Activated CD4-positive, CD25-positive, alpha-beta regulatory T cell treated with anti-CD3 and anti-CD28 coated beads, Interleukin-2, amount 50 U/mL, for 72 hours (primary cell): ENCODE data around the gene DOCK3.
"Not testable (repeated sequence)": the region's sequence is repeated elsewhere in the genome, so short reads cannot be mapped to it uniquely, and the experiment has no call there.

Experiments used
- DNase-seq: peaks from one replicate; pipeline ENCODE4 v3.0.0; 2021

DOCK3 gene

GRCh38 chr3:50687127-50687751, 12.5 kb downstream of the DOCK3 start:
- DNase-seq, result no peak

- no peak for DNase-seq
These were observed 13.2 kb downstream of the DOCK3 start for GRCh38 chr3:50687916-50688315.

GRCh38 chr3:50688602-50689001, 13.9 kb downstream of the DOCK3 start:
- not testable (repeated sequence) for DNase-seq

- DNase-seq, result no peak
These were observed 14.8 kb downstream of the DOCK3 start for GRCh38 chr3:50689558-50689957.

GRCh38 chr3:50695031-50695430, 20.3 kb downstream of the DOCK3 start:
- DNase-seq, result no peak

- no peak for DNase-seq
These were observed 21.5 kb downstream of the DOCK3 start for GRCh38 chr3:50696276-50696675.

- DNase-seq, result no peak
These were observed 23.5 kb downstream of the DOCK3 start for GRCh38 chr3:50698269-50698668.

GRCh38 chr3:50708620-50709019, 33.9 kb downstream of the DOCK3 start:
- DNase-seq, result no peak

GRCh38 chr3:50714946-50715345, 40.2 kb downstream of the DOCK3 start:
- DNase-seq, result no peak

GRCh38 chr3:50724831-50725230, 50.1 kb downstream of the DOCK3 start:
- no peak for DNase-seq

- no peak for DNase-seq
These were observed 60.3 kb downstream of the DOCK3 start for GRCh38 chr3:50734985-50735384.

GRCh38 chr3:50737193-50737905, 62.6 kb downstream of the DOCK3 start:
- no peak for DNase-seq

GRCh38 chr3:50737906-50738598, 63.3 kb downstream of the DOCK3 start:
- no peak for DNase-seq

GRCh38 chr3:50743643-50744042, 68.9 kb downstream of the DOCK3 start:
- no peak for DNase-seq

- DNase-seq, result no peak
These were observed 75.1 kb downstream of the DOCK3 start for GRCh38 chr3:50749822-50750221.

- DNase-seq, result no peak
These were observed 84.3 kb downstream of the DOCK3 start for GRCh38 chr3:50759015-50759414.

- DNase-seq, result no peak
These were observed 103.0 kb downstream of the DOCK3 start for GRCh38 chr3:50777680-50778079.

GRCh38 chr3:50781766-50782165, 107.0 kb downstream of the DOCK3 start:
- DNase-seq, result not testable (repeated sequence)

- no peak for DNase-seq
These were observed 111.9 kb downstream of the DOCK3 start for GRCh38 chr3:50786631-50787030.

- DNase-seq, result not testable (repeated sequence)
These were observed 116.2 kb downstream of the DOCK3 start for GRCh38 chr3:50790894-50791293.

GRCh38 chr3:50792568-50792967, 117.8 kb downstream of the DOCK3 start:
- no peak for DNase-seq

- not testable (repeated sequence) for DNase-seq
These were observed 129.1 kb downstream of the DOCK3 start for GRCh38 chr3:50803805-50804204.

- not testable (repeated sequence) for DNase-seq
These were observed 129.6 kb downstream of the DOCK3 start for GRCh38 chr3:50804376-50804775.

GRCh38 chr3:50805321-50805720, 130.6 kb downstream of the DOCK3 start:
- DNase-seq, result no peak
